Islet precursor cell (in vitro differentiated cells): Measurements from ENCODE around the gene LPO.

Experiments
- DNase-seq: peaks from one replicate; pipeline ENCODE4 v3.0.0-alpha.2; 2018

The LPO gene

DNA sequence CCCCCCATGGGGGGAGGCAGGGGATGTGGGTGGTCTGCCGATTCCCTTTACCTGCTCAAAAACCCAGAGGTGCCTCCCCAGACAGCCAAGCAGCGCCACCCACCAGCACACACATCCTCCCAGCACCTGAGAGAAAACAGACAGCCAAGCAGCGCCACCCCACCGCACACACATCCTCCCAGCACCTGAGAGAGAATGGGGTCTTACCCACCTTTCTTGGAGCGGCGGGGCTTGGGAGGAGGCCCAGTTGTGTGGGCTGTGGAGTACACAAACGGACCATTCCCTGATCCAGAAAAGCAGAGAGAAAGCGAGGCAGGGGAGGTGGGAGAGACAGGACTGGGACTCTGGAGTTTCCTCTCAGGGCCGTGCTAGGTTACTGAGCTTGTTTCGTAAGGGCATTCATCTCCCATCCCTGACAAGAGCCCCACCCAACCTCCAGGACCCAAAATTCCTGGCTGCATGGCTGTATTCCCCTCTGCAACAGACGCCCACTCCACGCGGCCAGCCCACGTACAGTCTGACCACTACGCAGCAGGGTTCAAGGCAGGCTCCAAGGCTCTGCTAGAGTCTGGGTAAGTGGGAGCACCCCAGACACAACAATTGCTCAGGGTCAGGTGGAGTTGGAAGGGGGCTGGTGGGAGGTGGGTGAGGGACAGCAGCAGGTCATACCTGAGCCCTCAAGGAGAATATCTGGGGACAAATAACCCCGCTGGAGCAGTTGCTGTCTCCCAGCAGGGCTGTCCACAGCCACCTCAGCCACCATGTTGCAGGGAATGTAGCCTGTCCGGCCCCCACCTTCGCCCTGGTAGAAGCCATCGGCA is 68.0 kb downstream of the LPO start:
- peak; percentile 57 for DNase-seq

GRCh38 chr17:58307468-58308172 is 69.2 kb downstream of the LPO start:
- no peak for DNase-seq

- peak; percentile 92 for DNase-seq
Measured at GRCh38 chr17:58308173-58308984, 70.0 kb downstream of the LPO start.

- peak; percentile 54 for DNase-seq
Measured at GRCh38 chr17:58308985-58309917, 70.9 kb downstream of the LPO start.

DNA sequence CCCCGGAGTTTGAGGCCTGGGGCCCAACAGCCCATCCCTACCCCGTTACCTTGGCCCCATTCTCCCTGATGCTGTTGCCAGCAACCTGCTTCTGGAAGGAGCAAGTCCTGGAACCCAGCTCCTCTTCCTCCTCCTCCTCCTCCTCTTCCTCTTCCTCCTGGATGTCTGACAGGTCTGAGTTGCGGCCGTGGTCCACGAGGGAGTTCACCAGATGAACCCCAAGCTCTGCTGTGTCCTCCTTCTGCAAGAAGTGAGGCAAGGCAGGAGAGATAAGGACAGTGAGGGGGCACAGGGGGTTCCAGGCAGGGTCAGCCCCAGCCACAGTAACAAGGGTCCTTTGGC is 71.5 kb downstream of the LPO start:
- peak; percentile 60 for DNase-seq

- peak; percentile 60 for DNase-seq
Measured at GRCh38 chr17:58310511-58311428, 72.4 kb downstream of the LPO start.

- peak; percentile 52 for DNase-seq
Measured at GRCh38 chr17:58311429-58311894, 73.1 kb downstream of the LPO start.

- DNase-seq, result peak; percentile 49
Measured at GRCh38 chr17:58312021-58312630, 73.7 kb downstream of the LPO start.

DNA sequence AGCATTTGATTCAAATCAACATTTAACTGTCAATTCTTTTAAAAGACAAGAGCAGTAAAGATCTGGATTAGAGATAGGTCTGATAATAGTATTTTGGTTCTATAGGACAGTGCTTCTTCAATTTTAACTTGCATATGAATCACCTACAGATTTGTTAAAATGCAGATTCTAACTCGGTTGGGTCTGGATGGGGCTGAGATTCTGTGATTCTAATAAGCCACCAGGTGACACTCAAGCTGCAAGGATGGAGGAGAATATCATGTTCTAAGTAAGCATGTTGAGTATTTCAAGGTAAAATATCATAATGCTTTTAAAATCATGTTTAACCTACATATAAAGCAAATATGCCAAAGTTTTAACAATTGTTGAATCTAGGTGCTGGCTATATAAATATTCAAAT is 74.4 kb downstream of the LPO start:
- no peak for DNase-seq

DNA sequence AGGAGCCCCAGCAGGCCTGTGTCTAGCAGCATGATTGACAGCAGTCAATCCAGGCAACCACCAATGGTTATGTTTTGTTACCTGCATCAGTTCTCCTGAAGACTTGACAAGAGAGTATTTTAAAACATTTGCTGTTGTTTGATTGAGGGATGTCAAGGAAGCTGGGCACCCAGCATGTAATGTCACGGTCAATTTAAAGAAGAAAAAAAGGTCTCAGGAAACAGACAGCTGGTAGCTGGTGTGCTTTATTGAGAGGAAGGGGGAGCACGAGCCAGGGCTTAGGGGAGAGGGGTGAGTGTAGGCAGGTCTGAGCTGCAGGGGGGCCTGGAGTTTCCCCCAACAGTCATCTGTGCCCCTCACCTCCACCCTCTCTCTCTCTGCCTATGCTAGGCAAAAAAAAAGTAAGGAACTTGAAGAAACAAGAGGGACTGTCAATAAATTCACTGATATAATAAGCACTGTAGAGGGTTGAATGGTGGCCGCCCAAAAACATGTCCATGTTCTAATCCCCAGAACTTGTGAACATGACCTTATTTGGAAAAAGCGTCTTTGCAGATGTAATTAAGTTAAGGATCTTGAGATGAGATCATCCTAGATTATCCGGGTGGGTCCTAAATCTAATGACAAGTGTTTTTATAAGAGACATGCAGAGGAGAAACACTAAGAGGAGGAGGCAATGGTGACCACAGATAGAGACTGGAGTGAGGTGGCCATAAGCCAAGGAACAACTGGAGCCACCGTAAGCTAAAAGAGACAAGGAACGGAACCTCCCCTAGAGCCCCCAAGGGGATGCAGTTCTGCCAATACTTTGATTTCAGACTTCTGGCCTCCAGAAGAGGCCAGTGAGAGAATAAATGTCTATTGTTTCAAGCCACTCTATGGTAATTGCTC is 75.7 kb downstream of the LPO start:
- no peak for DNase-seq

- DNase-seq, result peak; percentile 54
Measured at GRCh38 chr17:58314706-58315015, 76.3 kb downstream of the LPO start.

DNA sequence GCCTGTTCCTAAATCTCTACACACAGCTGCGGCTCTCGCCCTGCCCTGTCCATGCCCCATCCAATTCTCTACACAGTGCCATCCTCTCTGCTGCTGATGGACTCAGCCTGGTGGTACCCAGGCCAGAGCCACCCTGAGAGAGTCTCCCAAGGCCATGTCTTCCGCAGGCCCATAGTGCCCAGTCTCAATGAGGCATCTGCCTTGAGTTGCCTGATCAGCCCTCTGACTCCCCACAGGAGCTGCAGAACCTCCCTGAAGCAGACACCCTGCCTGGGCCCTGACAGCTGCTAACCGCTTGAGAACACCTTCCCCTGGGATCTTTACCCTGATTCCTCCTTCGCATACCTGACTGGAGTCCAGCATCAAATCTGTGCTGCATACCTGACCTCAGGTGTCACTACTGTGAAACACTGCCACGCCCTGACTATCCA is 76.9 kb downstream of the LPO start:
- DNase-seq, result peak; percentile 56

- DNase-seq, result no peak
Measured at GRCh38 chr17:58315750-58316149, 77.4 kb downstream of the LPO start.

GRCh38 chr17:58316260-58316960 is 78.0 kb downstream of the LPO start:
- DNase-seq, result peak; percentile 60

GRCh38 chr17:58317421-58318064 is 79.2 kb downstream of the LPO start:
- DNase-seq, result peak; percentile 93

- no peak for DNase-seq
Measured at GRCh38 chr17:58318065-58318481, 79.7 kb downstream of the LPO start.
